GM12872 (cell line): ENCODE measurements around the gene TGM1.

ENCODE experiments used
- TF ChIP-seq, protein P1 (sequence below): IDR thresholded peaks from 3 replicates; pipeline ENCODE4 v1.5.1; 2011; ENCODE audit warnings: low read depth, mild to moderate bottlenecking, low read length, moderate library complexity; ENCODE audit not compliant: insufficient read depth

The TGM1 gene

DNA sequence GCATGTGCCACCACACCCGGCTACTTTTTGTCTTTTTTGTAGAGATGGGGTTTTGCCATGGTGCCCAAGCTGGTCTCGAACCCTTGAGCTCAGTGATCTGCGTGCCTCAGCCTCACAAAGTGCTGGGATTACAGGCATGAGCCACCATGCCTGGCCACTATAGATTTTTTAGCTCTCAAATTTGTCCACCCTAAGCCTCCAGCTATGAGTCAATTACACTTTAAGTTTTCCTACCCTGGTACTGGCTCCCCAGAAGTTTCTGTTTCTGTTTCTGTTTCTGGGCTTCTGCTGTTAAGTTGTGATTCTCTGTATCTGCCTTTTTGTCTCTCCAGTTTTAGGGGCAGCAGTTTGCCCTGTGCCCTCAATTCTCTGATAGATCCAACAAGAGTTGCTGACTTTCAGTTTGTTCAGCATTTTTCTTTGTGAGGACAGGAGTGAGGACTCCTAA, 16.2 kb downstream of the TGM1 start:
- TF ChIP-seq, protein P1, sequence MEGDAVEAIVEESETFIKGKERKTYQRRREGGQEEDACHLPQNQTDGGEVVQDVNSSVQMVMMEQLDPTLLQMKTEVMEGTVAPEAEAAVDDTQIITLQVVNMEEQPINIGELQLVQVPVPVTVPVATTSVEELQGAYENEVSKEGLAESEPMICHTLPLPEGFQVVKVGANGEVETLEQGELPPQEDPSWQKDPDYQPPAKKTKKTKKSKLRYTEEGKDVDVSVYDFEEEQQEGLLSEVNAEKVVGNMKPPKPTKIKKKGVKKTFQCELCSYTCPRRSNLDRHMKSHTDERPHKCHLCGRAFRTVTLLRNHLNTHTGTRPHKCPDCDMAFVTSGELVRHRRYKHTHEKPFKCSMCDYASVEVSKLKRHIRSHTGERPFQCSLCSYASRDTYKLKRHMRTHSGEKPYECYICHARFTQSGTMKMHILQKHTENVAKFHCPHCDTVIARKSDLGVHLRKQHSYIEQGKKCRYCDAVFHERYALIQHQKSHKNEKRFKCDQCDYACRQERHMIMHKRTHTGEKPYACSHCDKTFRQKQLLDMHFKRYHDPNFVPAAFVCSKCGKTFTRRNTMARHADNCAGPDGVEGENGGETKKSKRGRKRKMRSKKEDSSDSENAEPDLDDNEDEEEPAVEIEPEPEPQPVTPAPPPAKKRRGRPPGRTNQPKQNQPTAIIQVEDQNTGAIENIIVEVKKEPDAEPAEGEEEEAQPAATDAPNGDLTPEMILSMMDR: no peak

DNA sequence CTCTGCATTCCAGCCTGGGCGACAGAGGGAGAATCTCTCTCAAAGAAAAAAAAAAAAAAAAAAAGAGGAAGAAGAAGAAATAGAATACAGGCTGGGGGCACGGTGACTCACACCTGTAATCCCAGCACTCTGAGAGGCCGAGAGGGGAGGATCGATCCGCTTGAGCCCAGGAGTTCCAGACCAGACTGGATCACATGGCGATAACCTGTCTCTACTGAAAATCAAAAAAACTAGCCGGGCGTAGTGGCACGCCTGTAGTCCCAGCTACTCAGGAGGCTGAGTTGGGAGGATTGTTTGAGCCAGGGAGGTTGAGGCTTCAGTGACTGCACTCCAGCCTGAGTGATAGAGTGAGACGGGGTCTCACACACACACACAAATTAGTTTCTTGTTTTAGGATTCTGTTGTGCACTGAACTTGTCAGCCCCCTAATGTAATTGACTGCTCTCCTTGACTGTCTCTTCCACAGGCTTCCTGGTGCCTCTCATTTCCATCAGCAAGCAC, 19.6 kb downstream of the TGM1 start:
- TF ChIP-seq, protein P1: no peak

DNA sequence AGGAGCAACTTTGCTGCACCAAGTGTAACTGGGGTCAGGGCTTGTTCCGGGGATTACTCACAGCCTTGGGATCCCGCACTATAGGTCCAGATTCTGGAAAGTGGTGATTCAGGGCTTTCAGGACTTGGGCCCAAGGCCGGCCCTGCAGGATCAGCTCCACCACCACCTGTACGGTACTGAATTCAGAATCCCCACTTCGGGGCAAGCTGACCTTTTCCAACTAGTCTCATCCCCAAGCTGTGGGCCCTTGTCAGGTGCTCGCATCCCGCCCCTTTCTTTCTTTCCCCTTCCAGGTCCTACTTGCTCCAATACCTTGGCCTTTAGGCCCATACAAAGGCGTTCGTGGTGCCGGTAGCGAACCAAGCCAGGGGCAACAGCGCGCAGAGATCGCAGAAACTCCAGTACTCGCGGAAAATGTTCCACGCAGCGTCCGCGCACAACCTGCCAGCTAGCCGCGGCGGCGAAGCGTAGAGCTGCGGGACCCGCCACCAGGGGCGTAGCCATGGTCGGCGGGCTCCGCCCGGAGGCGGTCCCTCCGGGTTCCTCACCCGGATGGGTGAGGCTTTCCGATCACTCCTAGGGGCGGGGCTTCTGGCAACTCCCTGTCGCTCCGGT, 21.0 kb downstream of the TGM1 start:
- TF ChIP-seq, protein P1: peak; percentile 58; the same call in 2 of the 3 replicates

DNA sequence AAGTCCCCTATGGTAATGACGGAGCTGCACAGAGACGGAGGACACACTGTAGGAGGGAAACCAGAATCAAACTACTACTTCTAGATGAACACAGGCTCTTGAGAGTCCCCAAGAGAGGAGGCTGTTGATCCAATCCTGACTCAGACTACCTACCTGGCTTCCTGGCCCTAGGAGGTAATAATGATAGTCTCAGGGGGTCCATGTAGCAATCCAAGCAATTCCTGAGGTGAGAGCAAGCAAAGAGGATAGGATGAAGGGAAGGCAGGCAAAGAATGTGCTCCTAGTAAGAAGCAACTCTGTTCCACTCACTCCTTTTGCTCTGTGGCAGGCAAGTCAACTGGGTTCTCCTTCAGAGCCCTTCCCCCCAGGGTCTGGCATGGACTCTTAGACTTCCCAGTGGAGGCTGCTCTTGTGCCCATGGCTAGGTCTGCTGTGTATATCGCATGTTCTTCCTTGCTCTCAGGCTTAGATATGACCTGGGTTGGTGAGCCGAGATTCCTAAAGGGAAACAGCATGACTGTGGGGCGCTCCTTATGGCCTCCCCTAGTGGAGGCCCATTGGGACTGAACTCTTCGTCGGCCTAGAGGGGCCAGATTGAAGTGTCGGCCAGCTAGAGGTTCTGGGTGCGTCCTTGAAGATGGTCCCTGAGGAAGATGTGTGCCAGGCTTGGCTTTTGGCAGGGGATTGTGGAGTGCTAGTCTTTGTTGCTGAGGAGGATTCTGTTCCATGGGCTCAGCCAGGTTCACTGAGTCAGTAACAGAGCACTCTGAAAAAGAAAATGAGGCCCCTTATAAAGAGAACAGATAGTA, 22.7 kb downstream of the TGM1 start:
- TF ChIP-seq, protein P1: no peak

DNA sequence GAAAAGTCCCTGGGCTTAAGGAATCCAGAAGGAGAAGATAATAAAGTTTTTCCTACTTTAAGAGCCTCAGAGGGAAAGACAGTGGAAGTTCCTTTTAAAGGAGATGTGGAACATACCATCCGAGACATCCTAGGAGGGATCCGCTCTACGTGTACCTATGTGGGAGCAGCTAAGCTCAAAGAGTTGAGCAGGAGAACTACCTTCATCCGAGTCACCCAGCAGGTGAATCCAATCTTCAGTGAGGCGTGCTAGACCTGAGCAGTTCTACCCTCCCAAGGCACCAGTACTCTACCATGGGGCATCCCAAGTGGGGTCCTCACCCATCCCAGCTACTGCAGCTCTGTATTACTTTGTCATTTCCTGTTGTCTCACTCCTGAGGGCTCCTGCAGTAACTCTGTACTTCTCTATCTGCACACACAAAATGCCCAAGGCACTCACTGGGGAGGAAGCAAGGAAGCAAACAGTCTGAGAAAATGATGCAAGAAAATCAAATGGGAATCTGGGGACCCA, 24.4 kb downstream of the TGM1 start:
- TF ChIP-seq, protein P1: no peak

DNA sequence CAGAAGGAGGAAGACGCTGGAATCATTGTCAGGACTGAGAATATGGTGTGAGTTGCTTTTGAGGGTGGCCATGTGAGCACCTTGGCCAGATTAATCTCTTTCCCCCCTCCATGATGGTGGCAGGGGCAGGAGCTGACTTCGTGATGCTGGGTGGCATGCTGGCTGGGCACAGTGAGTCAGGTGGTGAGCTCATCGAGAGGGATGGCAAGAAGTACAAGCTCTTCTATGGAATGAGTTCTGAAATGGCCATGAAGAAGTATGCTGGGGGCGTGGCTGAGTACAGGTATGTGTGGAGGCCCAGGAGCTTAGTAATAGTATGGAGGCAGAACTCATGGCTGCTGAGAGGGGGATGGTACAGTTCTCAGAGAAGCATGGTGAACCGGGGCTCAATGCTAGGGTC, 24.9 kb downstream of the TGM1 start:
- TF ChIP-seq, protein P1: no peak

DNA sequence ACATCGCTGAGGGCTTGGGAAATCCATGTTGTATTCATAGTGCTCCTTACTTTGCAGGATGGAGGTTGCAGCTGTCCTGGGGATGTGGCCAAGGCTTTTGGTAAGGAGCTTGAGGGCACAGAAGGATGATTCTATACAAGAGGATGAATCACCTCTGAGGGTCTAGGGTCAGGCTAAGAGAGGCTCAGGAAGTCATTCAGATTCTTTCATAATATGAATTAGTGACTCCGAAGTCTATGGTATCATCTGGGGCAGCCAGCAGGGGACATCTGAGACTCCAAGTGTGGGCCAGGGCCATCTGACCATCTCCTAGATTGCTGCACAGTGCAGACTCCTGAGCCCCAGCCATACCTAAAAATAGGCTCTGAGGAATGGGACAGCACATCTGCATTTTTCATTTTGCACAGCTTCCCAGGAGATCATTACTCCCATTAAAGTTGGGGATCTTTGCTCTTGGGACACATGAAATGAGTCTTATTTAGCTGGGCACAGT, 25.5 kb downstream of the TGM1 start:
- TF ChIP-seq, protein P1: no peak
